ENCODE results near the gene MSI2.

- TF ChIP-seq POLR2A (IDR thresholded peaks at IDR 0.05) (no peak), CTCF (IDR thresholded peaks at IDR 0.05) (no peak)
Measured at GRCh38 chr17:57379895-57380434, 123.6 kb downstream of the MSI2 start.

Measured in thyroid gland (tissue), 4 donors.